ENCODE results near the gene GALNTL6.

GALNTL6 gene

DNA sequence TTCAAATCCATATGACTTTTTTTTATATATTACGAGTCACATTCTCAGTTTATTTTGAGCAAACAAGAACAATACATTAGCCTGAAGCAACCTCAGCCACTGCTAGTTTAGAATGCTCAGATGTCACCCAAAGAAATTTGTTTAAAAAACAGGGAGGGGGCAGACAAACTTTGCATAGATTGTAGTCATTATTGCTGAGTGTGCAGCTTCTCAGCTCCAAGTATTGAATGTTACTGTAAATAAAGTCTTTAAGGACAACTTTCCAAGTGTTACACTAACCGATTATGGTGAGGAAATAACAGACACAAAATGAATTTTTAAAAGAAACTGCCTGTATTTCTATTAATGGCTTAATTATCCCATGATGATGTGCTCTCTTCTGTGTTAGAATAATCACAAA lies 835.9 kb downstream of the GALNTL6 start:
- in situ Hi-C loops (cut with MboI; ENCODE audit: low sequenced_read_pairs) = no loop called here

DNA sequence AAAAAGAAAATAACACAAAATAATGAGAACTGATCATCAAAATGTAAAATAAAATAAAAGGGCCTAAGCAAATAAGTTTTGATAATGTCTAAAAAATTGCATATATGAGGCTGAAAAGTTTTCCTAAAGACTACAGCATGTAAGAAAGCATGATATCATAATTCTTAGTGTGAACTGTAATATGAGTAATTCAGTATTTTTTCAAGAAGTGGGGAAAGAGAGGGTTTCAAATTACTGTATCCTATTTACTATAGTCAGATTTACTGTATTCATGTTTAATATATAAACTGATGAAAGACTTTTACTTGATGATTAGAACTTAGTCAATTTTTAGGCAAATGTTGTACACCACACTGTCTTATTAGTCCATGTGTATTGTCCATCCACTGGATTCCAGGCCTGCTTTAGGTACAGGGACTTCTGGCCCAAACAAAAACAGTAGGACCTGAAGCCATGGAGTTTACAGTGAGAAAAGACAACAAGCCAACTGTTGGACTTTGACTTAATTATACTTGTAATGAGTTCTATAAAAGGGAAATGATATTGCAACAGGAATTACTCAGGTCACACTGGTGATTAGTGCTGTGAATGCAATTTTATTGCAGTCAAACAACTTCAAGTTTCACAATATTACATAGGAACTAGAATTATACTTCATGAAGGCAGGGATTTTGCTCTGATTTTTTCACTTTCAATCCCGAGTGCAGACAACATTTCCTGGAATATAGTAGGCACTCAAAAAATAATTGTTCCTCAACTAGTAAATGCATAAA lies 837.7 kb downstream of the GALNTL6 start:
- in situ Hi-C loops (cut with MboI; ENCODE audit: low sequenced_read_pairs) = no loop called here

DNA sequence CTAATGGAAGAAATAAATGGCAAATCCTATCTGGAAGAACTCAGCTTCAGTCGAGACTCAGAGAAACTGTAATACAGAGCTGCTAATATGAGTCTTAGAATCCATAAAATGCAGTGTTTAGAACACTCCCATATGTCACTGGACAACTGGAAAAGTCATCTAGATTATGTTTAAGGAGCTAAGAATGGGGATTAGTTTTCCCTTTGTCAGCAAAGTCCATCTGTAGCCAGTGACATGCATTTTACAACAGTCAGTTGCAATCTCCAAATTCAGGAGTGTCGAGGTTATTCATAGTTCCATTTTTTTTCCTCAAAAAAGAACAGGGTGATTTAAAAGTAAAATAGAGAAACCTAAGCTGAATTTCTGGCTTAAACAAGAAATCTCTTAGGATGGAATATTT lies 838.8 kb downstream of the GALNTL6 start:
- in situ Hi-C loops (cut with MboI; ENCODE audit: low sequenced_read_pairs) = no loop called here

DNA sequence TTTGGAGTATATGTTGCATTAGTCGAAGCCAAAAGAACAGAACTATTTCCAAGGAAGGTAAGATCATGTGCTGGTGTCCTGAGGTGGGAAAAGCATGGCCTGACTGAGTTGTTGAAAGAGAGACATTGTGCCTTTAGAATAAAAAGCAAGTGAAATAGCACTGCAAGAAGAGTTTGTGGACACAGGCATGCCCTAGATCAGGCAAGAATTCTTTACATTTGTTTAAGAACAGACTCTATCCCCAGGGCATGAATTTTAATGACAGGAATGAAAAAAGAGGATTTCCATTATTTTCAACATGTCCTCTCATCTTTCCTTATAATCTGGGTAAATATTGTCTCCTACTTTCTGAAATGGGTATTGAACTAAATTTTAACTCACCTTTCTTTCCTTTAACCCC lies 839.2 kb downstream of the GALNTL6 start:
- in situ Hi-C loops (cut with MboI; ENCODE audit: low sequenced_read_pairs) = no loop called here

DNA sequence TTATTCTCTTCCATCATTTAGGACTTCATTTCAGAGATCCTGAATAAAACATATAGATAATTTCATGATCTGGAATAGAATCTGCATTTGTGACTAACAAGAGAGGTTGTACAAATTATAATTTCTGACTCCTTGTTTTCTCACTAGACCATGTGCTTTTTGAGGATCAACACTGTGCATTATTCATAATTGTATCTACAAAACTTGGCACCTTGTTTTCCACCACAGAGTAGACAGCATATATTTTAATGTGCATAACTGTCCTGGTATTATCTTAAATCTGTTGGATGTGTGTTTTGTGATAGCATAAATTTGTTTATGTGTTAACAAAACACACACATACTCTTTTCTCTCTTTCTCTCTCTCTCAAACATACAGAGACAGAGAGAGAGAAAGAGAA lies 840.5 kb downstream of the GALNTL6 start:
- in situ Hi-C loops (cut with MboI; ENCODE audit: low sequenced_read_pairs) = no loop called here

DNA sequence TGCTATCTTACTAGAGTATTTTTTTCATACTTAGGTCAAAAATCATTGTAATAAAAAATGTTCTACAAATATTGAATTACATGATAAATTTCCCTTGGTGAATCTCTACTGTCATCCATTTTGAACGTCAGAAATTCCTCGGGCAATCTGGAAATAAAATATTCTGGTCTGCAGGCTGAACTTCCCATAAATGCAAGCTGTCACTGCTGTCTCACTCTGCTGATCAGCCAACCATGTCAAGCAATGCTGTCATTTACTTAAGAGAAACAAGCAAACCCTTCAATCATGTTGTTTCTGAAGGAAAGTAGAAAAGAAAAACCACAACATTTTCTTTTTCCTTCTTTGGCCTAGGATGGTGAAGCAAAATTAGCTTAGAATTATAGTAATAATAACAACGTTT lies 841.3 kb downstream of the GALNTL6 start:
- in situ Hi-C loops (cut with MboI; ENCODE audit: low sequenced_read_pairs) = no loop called here

DNA sequence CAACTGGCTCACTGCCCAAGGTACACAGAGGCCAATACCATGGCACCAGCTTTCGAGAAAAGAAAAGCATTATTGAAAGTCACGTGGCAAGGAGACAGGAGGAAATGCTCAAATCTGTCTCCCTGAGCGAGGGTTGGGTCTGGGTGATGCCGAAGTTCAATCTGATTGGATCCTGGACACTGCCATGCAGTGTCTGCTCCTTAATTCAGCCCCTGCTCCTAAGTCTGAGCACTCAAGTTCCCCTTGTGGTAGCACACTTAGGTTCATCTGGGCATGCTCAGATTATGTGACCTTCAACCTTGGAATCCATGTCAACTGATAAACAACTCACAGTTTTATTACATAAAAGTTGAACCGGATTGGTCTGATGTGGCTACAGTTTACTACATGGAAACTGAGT lies 842.9 kb downstream of the GALNTL6 start:
- in situ Hi-C loops (cut with MboI; ENCODE audit: low sequenced_read_pairs) = no loop called here

DNA sequence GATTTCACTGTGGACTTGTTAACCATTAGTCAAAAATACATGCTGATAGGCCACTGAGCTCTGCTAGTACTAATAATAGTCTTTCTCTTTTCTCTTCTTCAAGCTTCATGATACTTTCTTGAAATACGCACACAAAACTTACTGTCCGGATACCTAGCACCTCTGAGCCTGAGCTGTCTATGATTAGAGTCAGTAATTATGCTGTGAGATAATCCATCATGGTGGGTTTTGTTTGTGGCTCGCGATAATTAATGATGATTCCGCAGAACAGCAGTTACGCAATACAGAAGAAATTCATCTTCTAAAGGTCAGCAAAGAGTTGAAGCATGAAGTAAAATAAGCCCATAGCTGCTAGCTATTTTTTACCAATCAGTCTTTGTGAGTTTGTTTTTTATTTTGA lies 843.9 kb downstream of the GALNTL6 start:
- in situ Hi-C loops (cut with MboI; ENCODE audit: low sequenced_read_pairs) = no loop called here

DNA sequence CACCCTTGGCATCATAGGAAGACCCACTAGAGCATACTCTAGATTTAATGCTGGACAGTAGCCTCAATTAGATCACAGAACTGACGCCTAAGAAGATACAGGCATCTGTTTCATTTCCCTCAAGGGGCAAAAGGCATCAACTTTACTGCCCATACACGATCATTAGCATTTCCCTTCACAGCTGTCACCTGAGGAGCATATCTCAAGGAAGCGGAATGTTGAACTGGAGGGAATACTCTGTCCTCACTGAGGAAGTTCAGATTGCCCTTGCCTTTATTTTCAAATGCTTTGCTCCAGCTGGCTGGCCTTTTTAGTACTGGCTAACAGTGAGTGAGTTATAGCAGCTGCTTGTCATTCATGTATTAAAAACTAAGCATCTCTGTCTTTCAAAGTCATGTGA lies 847.0 kb downstream of the GALNTL6 start:
- in situ Hi-C loops (cut with MboI; ENCODE audit: low sequenced_read_pairs) = no loop called here

DNA sequence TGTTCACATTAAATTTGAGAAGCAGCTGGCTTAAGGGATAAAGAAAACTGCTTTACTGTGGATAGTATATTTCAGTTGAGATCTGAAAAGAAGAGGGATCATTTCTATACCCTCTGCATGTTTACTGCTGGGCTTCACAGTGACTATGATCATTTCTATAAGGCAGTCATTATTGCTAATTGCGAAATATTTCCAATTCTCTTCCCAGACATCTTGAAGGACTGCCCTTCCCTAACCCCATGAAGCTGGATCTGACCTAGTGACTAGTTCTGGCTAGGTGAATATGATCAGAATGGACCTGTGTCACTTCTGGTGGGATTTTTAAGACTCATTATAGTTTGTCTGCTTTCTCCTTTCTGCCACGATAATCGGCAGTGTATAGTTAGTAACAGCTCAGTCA lies 848.9 kb downstream of the GALNTL6 start:
- in situ Hi-C loops (cut with MboI; ENCODE audit: low sequenced_read_pairs) = no loop called here

DNA sequence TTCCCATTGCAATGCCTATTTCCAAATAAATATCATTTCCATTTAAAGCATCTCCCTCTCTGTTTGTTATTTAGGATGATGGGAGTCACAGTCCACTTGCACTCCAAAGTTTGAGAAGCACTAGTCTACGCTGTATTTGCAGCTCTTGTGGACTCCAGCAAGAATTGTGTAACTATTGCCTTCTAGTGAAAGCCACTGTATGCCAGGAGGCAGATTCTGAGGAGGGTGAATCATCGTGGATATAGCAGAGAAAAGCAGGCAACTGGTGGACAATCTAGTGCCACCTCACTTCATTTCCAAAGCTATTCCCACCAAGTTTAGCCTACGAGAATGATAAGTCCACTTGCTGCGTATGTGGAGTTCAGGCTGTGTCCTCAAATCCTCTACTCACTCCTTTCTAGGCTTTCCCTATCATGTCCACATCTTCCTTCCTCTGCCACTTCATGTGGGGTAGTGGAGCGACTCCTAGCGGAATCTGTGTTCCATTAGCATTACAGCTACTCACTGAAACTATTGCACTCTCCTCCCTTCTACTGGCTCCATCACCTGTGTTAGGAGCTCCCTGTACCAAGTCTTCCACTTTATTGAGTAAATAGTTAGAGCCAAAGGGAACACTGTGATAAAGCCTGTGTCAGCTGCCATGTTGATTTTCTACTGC lies 853.6 kb downstream of the GALNTL6 start:
- in situ Hi-C loops (cut with MboI; ENCODE audit: low sequenced_read_pairs) = no loop called here

DNA sequence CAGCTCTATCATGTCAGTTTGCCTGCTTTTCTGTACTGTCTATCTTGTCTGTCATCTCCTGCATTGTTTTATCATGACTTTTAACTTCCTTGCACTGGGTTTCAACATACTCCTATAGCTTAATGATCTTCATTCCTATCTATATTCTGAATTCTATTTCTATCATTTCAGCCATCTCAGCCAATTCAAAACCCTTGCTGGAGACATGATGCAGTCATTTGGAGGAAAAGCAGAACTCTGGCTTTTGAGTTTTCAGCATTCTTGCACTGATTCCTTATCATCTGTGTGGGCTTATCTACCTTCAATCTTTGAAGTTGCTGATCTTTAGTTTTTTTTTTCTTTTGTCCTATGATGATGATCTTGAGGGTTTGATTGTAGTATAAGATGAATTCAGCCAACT lies 861.6 kb downstream of the GALNTL6 start:
- in situ Hi-C loops (cut with MboI; ENCODE audit: low sequenced_read_pairs) = no loop called here

DNA sequence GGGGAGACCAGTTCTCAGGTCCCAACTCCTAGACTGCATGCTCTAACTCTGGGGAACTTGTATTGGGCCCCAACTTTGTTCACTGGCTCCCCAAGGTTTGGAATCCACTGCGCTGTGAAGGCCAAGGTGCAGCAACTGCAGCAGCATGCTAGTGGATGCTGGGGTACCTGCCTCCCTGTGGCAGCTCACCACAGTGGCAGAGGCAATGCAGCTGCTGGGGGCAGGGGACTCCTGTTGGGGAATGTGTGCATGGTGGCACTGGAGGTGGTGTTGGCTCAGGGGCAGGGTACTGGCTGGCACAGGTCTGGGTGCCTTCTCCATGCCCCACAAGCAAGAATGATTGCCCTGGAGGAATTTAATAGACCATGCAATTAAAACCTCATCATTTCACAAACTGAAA lies 862.0 kb downstream of the GALNTL6 start:
- in situ Hi-C loops (cut with MboI; ENCODE audit: low sequenced_read_pairs) = no loop called here

DNA sequence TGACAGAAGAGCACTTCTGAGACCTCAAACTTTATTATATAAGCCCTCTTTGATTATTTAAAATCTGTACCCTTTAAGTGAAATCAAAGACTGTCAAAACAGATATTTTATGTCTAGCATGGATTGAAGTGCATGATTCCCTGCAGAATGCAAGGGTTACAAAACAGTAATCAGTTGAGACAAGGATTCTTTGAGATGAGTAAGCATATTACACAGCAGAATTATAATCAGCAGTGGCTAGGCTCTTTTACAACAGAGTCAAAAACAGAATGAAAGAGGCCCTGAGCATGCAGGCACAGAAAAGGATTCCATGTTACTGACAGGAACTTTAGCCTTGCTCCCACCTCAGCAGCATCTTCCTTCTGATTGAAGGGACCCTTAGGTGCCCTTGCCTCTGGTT lies 867.5 kb downstream of the GALNTL6 start:
- in situ Hi-C loops (cut with MboI; ENCODE audit: low sequenced_read_pairs) = no loop called here

DNA sequence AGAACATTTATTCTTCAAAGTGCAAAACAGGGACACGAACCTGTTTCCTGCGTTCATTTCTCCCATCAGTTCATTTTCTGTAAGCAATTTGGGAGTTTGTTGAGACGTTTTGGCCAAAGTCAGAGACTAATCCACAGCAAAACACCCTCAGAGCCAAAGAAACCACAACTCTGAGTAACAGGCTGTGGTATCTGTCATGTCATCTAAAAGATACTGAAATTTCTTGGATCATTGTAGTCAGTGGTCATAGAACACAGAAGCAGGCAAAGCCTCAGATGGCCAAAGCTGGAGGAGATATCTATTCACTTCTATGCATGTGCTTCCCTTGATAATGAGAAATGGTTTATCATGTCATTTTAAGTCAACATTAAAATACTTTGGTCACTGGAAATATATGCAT lies 869.8 kb downstream of the GALNTL6 start:
- in situ Hi-C loops (cut with MboI; ENCODE audit: low sequenced_read_pairs) = no loop called here

DNA sequence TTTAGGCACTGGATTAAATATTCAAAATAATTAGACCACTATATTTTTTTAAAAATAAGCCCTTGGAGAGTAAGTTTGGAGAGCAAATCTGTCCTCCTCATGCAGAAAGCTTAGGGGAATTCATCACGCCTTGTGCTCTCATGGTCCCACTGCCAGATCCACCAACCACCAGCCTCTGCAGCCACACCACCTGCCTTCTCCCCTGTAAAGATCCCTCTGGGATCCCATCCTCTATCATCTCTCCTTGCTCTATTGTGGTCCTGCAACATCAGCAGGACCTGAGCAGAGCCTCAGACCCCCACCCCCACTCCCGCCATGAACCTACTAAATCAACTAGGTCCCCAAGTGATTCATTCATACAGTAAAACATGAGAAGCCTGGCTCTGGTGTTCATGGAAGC lies 872.8 kb downstream of the GALNTL6 start:
- in situ Hi-C loops (cut with MboI; ENCODE audit: low sequenced_read_pairs) = no loop called here

DNA sequence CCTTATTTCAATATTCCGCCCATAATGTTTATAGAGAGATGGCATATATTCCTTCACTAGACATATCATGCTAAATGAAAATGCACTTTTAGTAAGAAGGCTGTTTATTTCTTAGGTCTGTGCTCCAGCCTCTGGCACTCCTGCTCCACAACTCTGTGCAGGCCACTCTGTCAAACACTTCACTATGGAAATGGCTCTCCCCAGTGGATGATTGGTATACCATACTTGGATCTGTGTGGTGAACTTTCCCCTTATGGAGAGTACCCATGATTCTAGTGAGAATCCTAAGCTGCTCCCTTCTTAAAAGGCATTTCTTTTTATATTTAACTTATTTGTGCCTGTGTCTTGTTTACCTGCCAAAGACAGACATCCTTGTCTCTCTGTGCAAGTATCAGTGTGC lies 875.3 kb downstream of the GALNTL6 start:
- in situ Hi-C loops (cut with MboI; ENCODE audit: low sequenced_read_pairs) = no loop called here

DNA sequence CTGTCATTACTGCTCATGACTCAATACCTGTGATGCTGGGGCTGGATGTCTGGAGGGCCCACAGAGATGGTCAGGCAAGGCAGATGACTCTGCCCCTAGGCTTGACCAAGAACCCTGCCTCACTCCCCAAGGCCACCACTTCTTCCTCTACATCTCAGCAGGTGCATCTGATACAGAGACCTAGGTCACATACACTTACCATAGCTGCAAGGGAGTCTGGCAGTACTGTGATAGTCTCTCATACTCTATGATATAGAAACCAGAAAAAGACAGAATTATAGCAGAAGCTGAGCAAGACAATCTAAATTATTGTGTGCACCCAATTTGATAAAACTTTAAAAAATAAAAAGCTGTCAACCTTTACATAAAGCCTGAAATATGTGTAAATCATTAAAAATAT lies 878.3 kb downstream of the GALNTL6 start:
- in situ Hi-C loops (cut with MboI; ENCODE audit: low sequenced_read_pairs) = no loop called here

DNA sequence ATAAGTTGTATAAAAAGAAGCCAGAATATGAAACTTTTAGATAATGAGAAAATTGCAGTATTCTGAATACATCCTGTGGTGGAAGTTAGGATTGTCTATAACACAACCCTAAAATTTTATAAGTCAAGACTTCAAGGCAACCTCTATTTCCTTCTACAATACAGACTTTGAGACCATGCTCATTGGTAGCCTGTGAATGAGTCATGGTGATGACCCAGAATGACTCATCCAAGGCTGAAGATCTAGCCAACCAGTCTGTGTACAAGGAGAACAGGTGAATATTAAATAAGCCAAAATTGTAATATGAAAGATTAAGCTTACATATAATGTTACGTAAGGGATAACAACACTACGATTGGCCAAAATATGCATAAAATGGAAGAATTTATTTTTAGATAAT lies 879.5 kb downstream of the GALNTL6 start:
- in situ Hi-C loops (cut with MboI; ENCODE audit: low sequenced_read_pairs) = no loop called here

DNA sequence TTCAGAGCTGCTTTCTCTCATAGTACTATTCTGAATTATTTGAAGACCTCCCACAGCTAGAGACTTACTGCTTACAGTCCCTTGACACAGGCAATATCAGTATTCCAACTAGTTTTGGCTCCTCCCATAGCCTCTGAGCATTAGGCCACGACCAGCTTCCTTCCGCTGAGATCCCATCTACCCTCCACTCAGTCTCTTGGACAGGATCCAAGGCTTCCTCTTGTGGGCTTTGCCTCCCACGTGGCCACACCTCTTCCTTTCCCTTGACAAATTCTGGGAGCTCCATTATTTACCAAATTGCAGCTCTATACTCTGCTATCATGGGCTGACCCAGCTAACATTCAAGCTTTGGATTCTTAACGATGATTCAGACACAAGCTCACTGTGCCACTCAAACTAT lies 885.1 kb downstream of the GALNTL6 start:
- in situ Hi-C loops (cut with MboI; ENCODE audit: low sequenced_read_pairs) = no loop called here

DNA sequence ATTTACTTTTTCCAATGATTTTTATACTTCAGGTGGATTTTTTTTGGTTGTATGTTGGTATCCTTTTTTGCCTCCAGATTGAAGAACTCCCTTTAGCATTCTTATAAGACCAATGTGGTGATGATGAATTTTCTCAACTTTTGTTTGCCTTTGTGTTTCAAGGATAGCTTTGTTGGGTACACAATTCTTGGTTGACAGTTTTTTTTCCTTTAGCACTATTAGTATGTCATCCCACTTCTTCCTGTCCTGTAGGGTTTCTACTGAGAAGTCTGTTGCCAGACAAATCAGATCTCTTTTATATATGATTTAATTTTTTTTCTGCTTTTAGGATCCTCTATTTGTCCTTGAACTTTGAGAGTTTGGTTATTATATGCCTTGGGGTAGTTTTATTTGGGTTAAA lies 892.4 kb downstream of the GALNTL6 start:
- in situ Hi-C loops (cut with MboI; ENCODE audit: low sequenced_read_pairs) = no loop called here

DNA sequence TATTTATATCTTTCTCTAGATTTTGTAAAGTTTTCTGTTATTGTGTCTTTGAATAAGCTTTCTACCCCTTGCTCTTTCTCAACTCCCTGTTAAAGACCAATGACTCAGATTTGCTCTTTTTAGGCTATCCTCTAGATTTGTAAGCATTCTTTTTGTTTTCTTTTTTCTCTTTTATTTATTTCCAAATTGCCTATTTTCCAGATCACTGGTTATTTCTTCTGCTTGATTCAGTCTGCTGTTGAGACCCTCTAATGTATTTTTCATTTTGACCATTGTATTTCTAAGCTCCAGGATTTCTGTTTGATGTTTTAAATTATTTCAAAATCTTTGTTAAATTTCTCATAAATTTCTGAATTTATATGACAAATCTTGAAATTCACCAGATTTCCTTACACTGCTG lies 892.8 kb downstream of the GALNTL6 start:
- in situ Hi-C loops (cut with MboI; ENCODE audit: low sequenced_read_pairs) = no loop called here

DNA sequence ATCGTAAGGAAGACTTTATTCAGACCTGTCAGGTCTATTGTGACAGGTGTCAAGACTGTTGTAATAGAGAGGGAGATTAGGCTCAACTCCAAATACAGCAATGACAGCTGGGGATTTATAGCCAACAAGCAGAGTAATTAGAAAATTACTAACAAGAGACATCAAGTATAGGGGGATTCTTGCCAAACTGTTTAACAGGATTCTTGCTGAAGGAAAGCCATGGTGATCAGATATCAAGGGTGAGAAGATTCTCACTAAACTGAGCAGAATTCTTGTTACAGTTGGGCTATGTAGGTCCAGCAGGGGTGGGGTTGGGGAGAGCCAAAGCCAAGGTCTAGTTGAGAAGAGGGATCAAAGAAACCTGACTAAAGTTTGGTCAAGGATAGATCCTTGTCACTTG lies 894.4 kb downstream of the GALNTL6 start:
- in situ Hi-C loops (cut with MboI; ENCODE audit: low sequenced_read_pairs) = no loop called here

All from HL-60/S4 treated with retinoic acid at 250 ng/mL for 4 days and 3 days (cell line).